ENCODE data around the gene ADAMTS13. TPM values are rescaled to one million over a fixed set of nuclear protein-coding genes. Genes with fewer than 3 reads are reported as not detected.

Gene ADAMTS13
- total and polyA plus RNA-seq, 2 donors (not counting 3 experiments of a cell fraction or from before 2014, with no cell fraction given), result 1.5 to 2.5 TPM

DNA sequence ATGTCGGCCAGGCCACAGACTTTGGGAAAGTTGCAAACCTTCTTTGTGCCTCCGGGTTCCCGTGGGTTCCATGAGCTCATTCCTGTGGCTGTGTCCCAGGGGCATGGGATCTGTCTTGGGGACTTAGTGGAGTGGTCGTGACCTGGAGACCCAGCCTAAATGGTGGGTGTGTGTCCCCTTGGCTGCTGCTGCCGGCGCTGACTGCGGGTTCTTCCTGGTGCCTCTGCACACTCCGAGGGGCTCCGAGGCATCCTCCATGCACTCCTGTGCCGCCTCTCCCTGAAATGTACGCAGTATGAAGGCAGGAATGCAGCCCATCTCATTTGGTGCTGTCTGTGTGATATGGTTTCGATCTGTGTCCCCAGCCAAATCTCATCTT, 77.7 kb downstream of the ADAMTS13 start:
- intact Hi-C loops (cut with micrococcal nuclease), result no loop called here
- Histone ChIP-seq H4K20me1 (replicated peaks; ENCODE audit: control insufficient read depth, extremely low read depth, insufficient read depth, low read length) (no peaks in the 10 kb centered on the region), H2AFZ (ENCODE audit: low read depth, low read length) (no peak overlapping the region), H3K9me1 (replicated peaks; ENCODE audit: control insufficient read depth, extremely low read depth, insufficient read depth, low read length) (no peaks in the 10 kb centered on the region), H3K9me3 (replicated peaks; ENCODE audit: control insufficient read depth, insufficient read depth, low read length) (no peaks in the 10 kb centered on the region), H3K79me2 (ENCODE audit: control insufficient read depth, insufficient read depth, low read length) (no peaks in the 10 kb centered on the region), H3K4me3 (replicated peaks in 1 of 3; ENCODE audit: insufficient read depth in 1 of 3, low read depth in 1 of 3, low read length in 3 of 3) (no peak overlapping the region), H3K36me3 (ENCODE audit: control insufficient read depth in 2 of 2, extremely low read depth in 1 of 2, insufficient read depth in 2 of 2, low read length in 2 of 2) (no peaks in the 10 kb centered on the region), H3K4me1 (ENCODE audit: control insufficient read depth, extremely low read depth, insufficient read depth, low read length) (no peaks in the 10 kb centered on the region), H3K27ac (ENCODE audit: insufficient read depth, low read depth, low read length) (no peak overlapping the region), H3K4me2 (ENCODE audit: insufficient read depth, low read length) (no peak overlapping the region), H3K9ac (replicated peaks; ENCODE audit: extremely low read depth, insufficient read depth, low read length) (no peak overlapping the region), H3K27me3 (ENCODE audit: control insufficient read depth in 2 of 2, insufficient read depth in 2 of 2, low read length in 2 of 2) (no peaks in the 10 kb centered on the region)
- ChIA-PET POLR2A (no interaction called here), CTCF (interaction anchor here (1.6 to 1.9 kb wide), 2 partner anchors 13 to 314 kb away, joined by 5 to 9 read pairs; no protein-coding TSS in a partner anchor)
- DNase-seq (ENCODE audit: low read depth, low spot score) (no peak), FAIRE-seq (no peak)
- no peak for TF ChIP-seq FOS (IDR thresholded peaks at IDR 0.05; ENCODE audit: borderline replicate concordance, insufficient read depth, low read length)
- BruUV-seq (replicated peaks), result no TSS peak
- dilution Hi-C loops (cut with MboI; ENCODE audit: extremely low pct_ligation_motif_present, low sequenced_read_pairs), result no loop called here

DNA sequence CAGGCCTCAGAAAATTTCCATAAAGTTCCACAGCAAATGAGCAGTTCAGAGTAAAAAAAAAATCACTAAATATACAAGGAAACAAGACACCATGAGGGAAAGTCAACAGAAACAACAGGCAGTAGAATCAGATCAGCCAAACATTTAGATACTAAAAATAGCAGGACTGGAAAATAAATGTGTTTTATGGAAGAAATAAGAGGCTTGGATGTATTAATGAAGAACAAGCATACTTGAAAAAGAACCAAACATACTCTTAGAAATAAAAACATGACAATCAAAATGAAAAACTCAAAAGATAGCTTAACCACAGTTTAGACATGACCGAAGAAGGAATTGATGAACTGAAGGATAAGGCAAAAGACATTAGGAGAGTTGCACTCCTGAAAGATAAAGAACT, 79.9 kb downstream of the ADAMTS13 start:
- BruUV-seq (replicated peaks), result no TSS peak
- no peaks in the 10 kb centered on the region for H3K9me1 ChIP-seq (replicated peaks; ENCODE audit: control insufficient read depth, extremely low read depth, insufficient read depth, low read length)
- intact Hi-C loops (cut with micrococcal nuclease) (no loop called here), dilution Hi-C loops (cut with MboI; ENCODE audit: extremely low pct_ligation_motif_present, low sequenced_read_pairs) (no loop called here)
- H3K4me2 ChIP-seq (ENCODE audit: insufficient read depth, low read length), result no peak overlapping the region
- H3K4me3 ChIP-seq (replicated peaks in 1 of 3; ENCODE audit: insufficient read depth in 1 of 3, low read depth in 1 of 3, low read length in 3 of 3), result no peak overlapping the region
- H3K27me3 ChIP-seq (ENCODE audit: control insufficient read depth in 2 of 2, insufficient read depth in 2 of 2, low read length in 2 of 2), result no peaks in the 10 kb centered on the region
- H3K27ac ChIP-seq (ENCODE audit: insufficient read depth, low read depth, low read length), result no peak overlapping the region
- H3K9me3 ChIP-seq (replicated peaks; ENCODE audit: control insufficient read depth, insufficient read depth, low read length), result no peaks in the 10 kb centered on the region
- no peak overlapping the region for H3K9ac ChIP-seq (replicated peaks; ENCODE audit: extremely low read depth, insufficient read depth, low read length)
- DNase-seq (ENCODE audit: low read depth, low spot score) (no peak), FAIRE-seq (no peak)
- ChIA-PET POLR2A (no interaction called here), CTCF (no interaction called here)
- TF ChIP-seq POLR2AphosphoS5 (IDR thresholded peaks at IDR 0.05; ENCODE audit: insufficient read depth, low read depth, low read length) (no peak), FOS (IDR thresholded peaks at IDR 0.05; ENCODE audit: borderline replicate concordance, insufficient read depth, low read length) (no peak), JUN (IDR thresholded peaks at IDR 0.05; ENCODE audit: borderline replicate concordance, insufficient read depth, insufficient read length, low read depth) (no peak), MYC (IDR thresholded peaks at IDR 0.05; ENCODE audit: low read depth, low read length) (no peak), EZH2 (IDR thresholded peaks at IDR 0.05; ENCODE audit: borderline replicate concordance, low read depth, low read length, severe bottlenecking) (no peak)
- TF ChIP-seq, protein P1, sequence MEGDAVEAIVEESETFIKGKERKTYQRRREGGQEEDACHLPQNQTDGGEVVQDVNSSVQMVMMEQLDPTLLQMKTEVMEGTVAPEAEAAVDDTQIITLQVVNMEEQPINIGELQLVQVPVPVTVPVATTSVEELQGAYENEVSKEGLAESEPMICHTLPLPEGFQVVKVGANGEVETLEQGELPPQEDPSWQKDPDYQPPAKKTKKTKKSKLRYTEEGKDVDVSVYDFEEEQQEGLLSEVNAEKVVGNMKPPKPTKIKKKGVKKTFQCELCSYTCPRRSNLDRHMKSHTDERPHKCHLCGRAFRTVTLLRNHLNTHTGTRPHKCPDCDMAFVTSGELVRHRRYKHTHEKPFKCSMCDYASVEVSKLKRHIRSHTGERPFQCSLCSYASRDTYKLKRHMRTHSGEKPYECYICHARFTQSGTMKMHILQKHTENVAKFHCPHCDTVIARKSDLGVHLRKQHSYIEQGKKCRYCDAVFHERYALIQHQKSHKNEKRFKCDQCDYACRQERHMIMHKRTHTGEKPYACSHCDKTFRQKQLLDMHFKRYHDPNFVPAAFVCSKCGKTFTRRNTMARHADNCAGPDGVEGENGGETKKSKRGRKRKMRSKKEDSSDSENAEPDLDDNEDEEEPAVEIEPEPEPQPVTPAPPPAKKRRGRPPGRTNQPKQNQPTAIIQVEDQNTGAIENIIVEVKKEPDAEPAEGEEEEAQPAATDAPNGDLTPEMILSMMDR (IDR thresholded peaks at IDR 0.05; ENCODE audit: extremely low read depth in 1 of 2, insufficient read depth in 1 of 2, low read depth in 1 of 2, low read length in 2 of 2), result no peak
- TF ChIP-seq, protein P2, sequence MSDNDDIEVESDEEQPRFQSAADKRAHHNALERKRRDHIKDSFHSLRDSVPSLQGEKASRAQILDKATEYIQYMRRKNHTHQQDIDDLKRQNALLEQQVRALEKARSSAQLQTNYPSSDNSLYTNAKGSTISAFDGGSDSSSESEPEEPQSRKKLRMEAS (IDR thresholded peaks at IDR 0.05; ENCODE audit: insufficient read depth, insufficient read length), result no peak
- H3K79me2 ChIP-seq (ENCODE audit: control insufficient read depth, insufficient read depth, low read length), result no peaks in the 10 kb centered on the region
- H2AFZ ChIP-seq (ENCODE audit: low read depth, low read length), result no peak overlapping the region
- H4K20me1 ChIP-seq (replicated peaks; ENCODE audit: control insufficient read depth, extremely low read depth, insufficient read depth, low read length), result no peaks in the 10 kb centered on the region
- H3K36me3 ChIP-seq (ENCODE audit: control insufficient read depth in 2 of 2, extremely low read depth in 1 of 2, insufficient read depth in 2 of 2, low read length in 2 of 2), result no peaks in the 10 kb centered on the region
- no peaks in the 10 kb centered on the region for H3K4me1 ChIP-seq (ENCODE audit: control insufficient read depth, extremely low read depth, insufficient read depth, low read length)

Data from endothelial cell of umbilical vein (primary cell).